PC-9 (cell line): ENCODE data around the gene RNF220. TPM values are rescaled to one million over a fixed set of nuclear protein-coding genes. Genes with fewer than 3 reads are reported as not detected.

Source experiments
- BruUV-seq: library from RNA; stranded (reverse); fragments of 400-500 nt; replicated peaks from 2 replicates; lab custom pipeline; 2021; lab: Mats Ljungman, UMichigan
- CTCF ChIA-PET: fragments of 300-600 bp; sonication (Branson Sonifier 250); formaldehyde crosslinking; loops from one replicate; lab custom pipeline; 2022; ENCODE audit warnings: antibody characterized with exemption; lab: Charles Lee
- POLR2A ChIA-PET: fragments of 300-600 bp; sonication (Branson Sonifier 250); formaldehyde crosslinking; loops from one replicate; lab custom pipeline; 2022; ENCODE audit warnings: antibody characterized with exemption; ENCODE audit not compliant: unreplicated experiment; lab: Charles Lee
- DNase-seq, 2 experiments: peaks; one replicate each; pipeline versions ENCODE4 v3.0.0 to v3.0.0-alpha.2; 2015 to 2022; ENCODE audit warnings: mixed read lengths in 1 of 2
- H2AFZ ChIP-seq: fragments of 200-600 bp; sonication (generic); 2 replicates; pipeline ENCODE4 v1.8.1; 2017; ENCODE audit warnings: antibody characterized with exemption
- H3F3A ChIP-seq: fragments of 200-600 bp; sonication (generic); 2 replicates; pipeline ENCODE4 v1.8.1; 2017; ENCODE audit warnings: antibody characterized with exemption, mild to moderate bottlenecking, low read depth; ENCODE audit not compliant: insufficient read depth
- H3K27ac ChIP-seq: fragments of 200-600 bp; sonication (generic); 2 replicates; pipeline ENCODE4 v1.6.1; 2016; ENCODE audit warnings: mixed run types
- H3K27me3 ChIP-seq: fragments of 200-600 bp; sonication (generic); 2 replicates; pipeline ENCODE4 v1.6.1; 2016; ENCODE audit warnings: low read depth, mixed run types; ENCODE audit not compliant: insufficient read depth
- H3K36me3 ChIP-seq: fragments of 200-600 bp; sonication (generic); 2 replicates; pipeline ENCODE4 v1.6.1; 2016; ENCODE audit warnings: low read depth, mixed run types
- H3K4me1 ChIP-seq: fragments of 200-600 bp; sonication (generic); replicated peaks from 2 replicates; pipeline ENCODE4 v1.6.1; 2016; ENCODE audit warnings: mixed run types; ENCODE audit not compliant: insufficient read depth
- H3K4me2 ChIP-seq: fragments of 200-600 bp; sonication (generic); 2 replicates; pipeline ENCODE4 v1.6.1; 2017; ENCODE audit warnings: mixed run types
- H3K4me3 ChIP-seq: fragments of 200-600 bp; sonication (generic); 2 replicates; pipeline ENCODE4 v1.6.1; 2016; ENCODE audit warnings: mixed run types
- H3K79me2 ChIP-seq: fragments of 200-600 bp; sonication (generic); 2 replicates; pipeline ENCODE4 v1.6.1; 2017; ENCODE audit warnings: low read depth, mixed run types
- H3K9me2 ChIP-seq: fragments of 200-600 bp; sonication (generic); 2 replicates; pipeline ENCODE4 v1.8.1; 2017; ENCODE audit warnings: mild to moderate bottlenecking; ENCODE audit not compliant: insufficient read depth
- H3K9me3 ChIP-seq: fragments of 200-600 bp; sonication (generic); 2 replicates; pipeline ENCODE4 v1.8.1; 2016; ENCODE audit warnings: low read depth; ENCODE audit not compliant: insufficient read depth
- H4K20me1 ChIP-seq: fragments of 200-600 bp; sonication (generic); 2 replicates; pipeline ENCODE4 v1.8.1; 2017; ENCODE audit not compliant: insufficient read depth
- CTCF ChIP-seq: fragments of 200-600 bp; sonication (generic); conservative IDR thresholded peaks from 2 replicates; pipeline ENCODE4 v1.6.1; 2017; ENCODE audit warnings: mixed run types, antibody characterized with exemption, mild to moderate bottlenecking, moderate library complexity
- EZH2 ChIP-seq: fragments of 200-600 bp; sonication (generic); IDR thresholded peaks from 2 replicates; pipeline ENCODE4 v1.8.0; 2017; ENCODE audit warnings: antibody characterized with exemption, low read depth
- intact Hi-C: fragments of 100-400 bp; cut with micrococcal nuclease; formaldehyde crosslinking; loops from one replicate; pipeline ENCODE4 v1.10.0; 2022; ENCODE audit not compliant: unreplicated experiment
- total RNA-seq: library from RNA; stranded (reverse); gene quantifications from 2 replicates; pipeline ENCODE4 v1.2.3, GENCODE V29; 2021

RNF220 gene
- total RNA-seq, 1 experiment from 2014 or later, result 82.9 TPM

- no peak overlapping the region for H3K27ac ChIP-seq
- intact Hi-C loops, result no loop called here
- CTCF ChIA-PET, result no interaction called here
- H2AFZ ChIP-seq, result no peak overlapping the region
- TF ChIP-seq EZH2 (no peak), CTCF (no peak)
- no peaks in the 10 kb centered on the region for H3F3A ChIP-seq
- no peak for DNase-seq
- 0 out of 2 replicates have a peak, but pooled peaks cover 4% of the 10 kb centered on the region for H4K20me1 ChIP-seq
- H3K4me1 ChIP-seq, result no peaks in the 10 kb centered on the region
- H3K4me3 ChIP-seq, result no peak overlapping the region
- H3K9me3 ChIP-seq, result 0 out of 2 replicates have a peak, but pooled peaks cover 3% of the 10 kb centered on the region
- BruUV-seq, result no TSS peak
- no peak overlapping the region for H3K4me2 ChIP-seq
- POLR2A ChIA-PET, result no interaction called here
- no peaks in the 10 kb centered on the region for H3K79me2 ChIP-seq
- H3K27me3 ChIP-seq, result no peaks in the 10 kb centered on the region
- no peaks in the 10 kb centered on the region for H3K9me2 ChIP-seq
- H3K36me3 ChIP-seq, result no peaks in the 10 kb centered on the region
Measured at GRCh38 chr1:44453798-44454349, 48.8 kb downstream of the RNF220 start.

GRCh38 chr1:44454704-44455103, 49.6 kb downstream of the RNF220 start:
- POLR2A ChIA-PET, result no interaction called here
- DNase-seq, result no peak
- Histone ChIP-seq H3K9me2 (no peaks in the 10 kb centered on the region), H3K79me2 (no peaks in the 10 kb centered on the region), H3K4me1 (no peaks in the 10 kb centered on the region), H3F3A (no peaks in the 10 kb centered on the region), H3K27me3 (no peaks in the 10 kb centered on the region), H3K4me2 (no peak overlapping the region), H3K27ac (no peak overlapping the region), H3K9me3 (0 out of 2 replicates have a peak, but pooled peaks cover 3% of the 10 kb centered on the region), H3K36me3 (no peaks in the 10 kb centered on the region), H2AFZ (no peak overlapping the region), H4K20me1 (0 out of 2 replicates have a peak, but pooled peaks cover 4% of the 10 kb centered on the region), H3K4me3 (no peak overlapping the region)
- no TSS peak for BruUV-seq
- intact Hi-C loops, result no loop called here
- CTCF ChIA-PET, result no interaction called here
- no peak for TF ChIP-seq EZH2
- no peak for TF ChIP-seq CTCF

GRCh38 chr1:44460107-44460882, 55.2 kb downstream of the RNF220 start:
- CTCF ChIA-PET, result no interaction called here
- no TSS peak for BruUV-seq
- intact Hi-C loops, result no loop called here
- no peaks in the 10 kb centered on the region; the same call in 1 of the 2 replicates for H3K9me3 ChIP-seq
- no peak overlapping the region for H3K27ac ChIP-seq
- no peak overlapping the region for H2AFZ ChIP-seq
- H3K27me3 ChIP-seq, result no peaks in the 10 kb centered on the region
- H3K4me2 ChIP-seq, result no peak overlapping the region
- no peaks in the 10 kb centered on the region for H3K79me2 ChIP-seq
- no peaks in the 10 kb centered on the region for H3K9me2 ChIP-seq
- H3K4me1 ChIP-seq, result no peaks in the 10 kb centered on the region
- no peaks in the 10 kb centered on the region for H3F3A ChIP-seq
- H4K20me1 ChIP-seq, result no peaks in the 10 kb centered on the region
- TF ChIP-seq CTCF (no peak), EZH2 (no peak)
- no peaks in the 10 kb centered on the region for H3K36me3 ChIP-seq
- DNase-seq, result no peak
- H3K4me3 ChIP-seq, result no peak overlapping the region
- POLR2A ChIA-PET, result interaction anchor here (0.6 kb wide), 1 partner anchor 54 kb away, joined by 5 read pairs; no protein-coding TSS in a partner anchor
